ENCODE results near the gene PPHLN1. TPM values are rescaled to one million over a fixed set of nuclear protein-coding genes. Genes with fewer than 3 reads are reported as not detected.

PPHLN1 gene
- total RNA-seq (2022; extraction: Qiagen RNA extraction) = 46.2 to 74.8 TPM (median 54.4 TPM) in 5 replicates

GRCh38 chr12:42325653-42326474 lies at the start of gene PPHLN1, which contains the start of gene ZCRB1:
TSS of gene PPHLN1 (plus strand) at chr12:42326167. CDS start at chr12:42335903, 9,736 bp downstream.
TSS of gene ZCRB1 (minus strand) at chr12:42326094. CDS start at chr12:42324102, 1,992 bp downstream.

Other genes starting within 250 kb of the PPHLN1 start
- gene GXYLT1, start 181.3 kb upstream of the PPHLN1 start, total RNA-seq (2022; extraction: Qiagen RNA extraction) = 10.7 to 14.8 TPM (median 13.7 TPM) in 5 replicates
- 22.9 to 29.8 TPM (median 23.4 TPM) in 5 replicates for gene YAF2, start 87.9 kb upstream of the PPHLN1 start, total RNA-seq (2022; extraction: Qiagen RNA extraction)
- 54.9 to 65.6 TPM (median 61.0 TPM) in 5 replicates for gene ZCRB1, start 73 bp upstream of the PPHLN1 start, total RNA-seq (2022; extraction: Qiagen RNA extraction)